GM10847 (cell line): Measurements from ENCODE around the gene ZBTB46.

ENCODE experiments used
- POLR2A ChIP-seq: IDR thresholded peaks from 2 replicates; pipeline ENCODE4 v1.6.1; 2011; ENCODE audit not compliant: insufficient read length; ENCODE audit errors: extremely low read depth

ZBTB46 gene

DNA sequence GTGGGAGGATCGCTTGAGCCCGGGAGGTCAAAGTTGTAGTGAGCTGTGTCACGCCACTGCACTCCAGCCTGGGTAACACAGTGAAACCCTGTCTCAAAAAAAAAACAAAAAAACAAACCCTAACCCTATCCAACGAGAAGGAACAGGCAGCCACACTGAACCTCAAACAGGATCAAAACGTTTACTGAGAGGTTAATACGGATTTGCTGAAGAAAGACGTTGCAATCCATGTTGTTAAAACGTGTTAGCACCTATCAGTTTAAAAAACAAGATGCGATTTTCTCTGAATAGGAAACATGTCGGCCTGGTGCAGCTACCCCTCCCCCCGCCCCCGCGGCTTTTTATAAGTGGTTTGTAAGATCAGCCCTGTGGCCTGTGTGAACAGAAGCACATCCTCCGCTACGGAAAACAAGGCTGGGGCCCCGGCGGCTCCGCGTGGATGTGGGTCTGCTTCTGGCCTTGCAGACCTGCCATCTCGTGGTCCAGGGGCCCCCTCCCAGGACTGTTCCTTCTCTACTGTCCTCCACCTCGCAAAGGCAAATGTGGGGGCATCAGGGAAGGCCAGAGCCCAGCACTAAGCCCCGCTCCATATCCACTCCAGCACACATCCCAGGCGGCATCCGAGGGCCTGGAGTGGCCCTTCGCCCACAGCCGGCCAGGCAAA lies 80.1 kb downstream of the ZBTB46 start:
- TF ChIP-seq POLR2A, result no peak

DNA sequence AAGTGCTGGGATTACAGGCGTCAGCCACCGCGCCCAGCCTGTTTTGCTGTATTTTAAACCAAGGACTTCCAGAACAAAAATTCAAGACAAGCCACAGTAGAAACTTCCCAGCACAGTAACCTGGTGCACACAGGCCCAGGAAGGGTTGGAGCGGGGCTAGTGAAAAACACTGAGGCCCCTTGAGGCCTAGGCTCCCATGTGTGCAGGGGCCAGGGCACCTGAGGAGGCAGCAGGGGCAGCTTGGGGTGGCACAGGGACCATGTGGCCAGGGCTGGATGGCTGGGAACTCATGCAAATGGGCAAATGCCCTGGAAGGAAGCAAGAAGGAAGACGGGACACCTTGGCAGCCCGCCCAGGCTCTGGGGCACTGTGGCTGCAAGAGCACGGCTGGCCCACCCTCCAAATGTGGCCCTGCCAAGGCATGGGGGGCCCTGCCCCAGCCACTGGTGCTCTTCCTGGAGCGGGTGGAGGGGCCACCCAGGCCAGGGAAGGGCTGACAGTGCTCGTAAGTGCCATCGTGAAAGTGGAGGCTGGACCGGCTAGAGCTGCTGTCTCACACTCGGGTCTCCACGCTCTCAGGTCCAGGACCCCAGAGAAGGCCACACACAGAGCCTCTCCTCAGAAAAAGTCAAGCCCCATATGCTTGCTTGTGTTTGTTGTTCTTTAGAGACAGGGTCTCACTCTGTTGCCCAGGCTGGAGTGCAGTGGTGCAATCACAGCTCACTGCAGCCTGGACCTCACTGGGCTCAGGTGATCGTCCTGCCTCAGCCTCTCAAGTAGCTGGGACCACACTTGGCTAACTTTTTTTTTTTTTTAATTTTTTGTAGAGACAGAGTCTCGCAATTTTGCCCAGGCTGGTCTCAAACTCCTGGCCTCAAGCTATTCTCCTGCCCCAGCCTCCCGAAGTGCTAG lies 81.2 kb downstream of the ZBTB46 start:
- TF ChIP-seq POLR2A, result no peak

DNA sequence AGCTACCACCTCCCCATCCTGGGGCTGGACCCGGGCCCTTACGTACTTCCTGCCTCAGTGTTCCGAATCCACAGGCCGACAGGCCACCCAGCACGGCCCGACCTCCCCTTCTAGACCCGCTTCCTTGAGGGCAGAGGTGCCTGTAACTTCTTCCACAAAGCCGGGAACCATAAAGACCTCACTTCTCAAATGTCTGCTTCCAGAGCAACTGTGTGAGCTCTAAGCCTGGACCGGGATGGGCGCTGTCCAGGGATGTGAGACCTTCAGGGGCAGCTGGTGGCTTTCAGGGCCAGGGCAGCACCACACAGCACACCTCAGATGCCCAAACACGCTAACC lies 82.2 kb downstream of the ZBTB46 start:
- TF ChIP-seq POLR2A, result no peak

DNA sequence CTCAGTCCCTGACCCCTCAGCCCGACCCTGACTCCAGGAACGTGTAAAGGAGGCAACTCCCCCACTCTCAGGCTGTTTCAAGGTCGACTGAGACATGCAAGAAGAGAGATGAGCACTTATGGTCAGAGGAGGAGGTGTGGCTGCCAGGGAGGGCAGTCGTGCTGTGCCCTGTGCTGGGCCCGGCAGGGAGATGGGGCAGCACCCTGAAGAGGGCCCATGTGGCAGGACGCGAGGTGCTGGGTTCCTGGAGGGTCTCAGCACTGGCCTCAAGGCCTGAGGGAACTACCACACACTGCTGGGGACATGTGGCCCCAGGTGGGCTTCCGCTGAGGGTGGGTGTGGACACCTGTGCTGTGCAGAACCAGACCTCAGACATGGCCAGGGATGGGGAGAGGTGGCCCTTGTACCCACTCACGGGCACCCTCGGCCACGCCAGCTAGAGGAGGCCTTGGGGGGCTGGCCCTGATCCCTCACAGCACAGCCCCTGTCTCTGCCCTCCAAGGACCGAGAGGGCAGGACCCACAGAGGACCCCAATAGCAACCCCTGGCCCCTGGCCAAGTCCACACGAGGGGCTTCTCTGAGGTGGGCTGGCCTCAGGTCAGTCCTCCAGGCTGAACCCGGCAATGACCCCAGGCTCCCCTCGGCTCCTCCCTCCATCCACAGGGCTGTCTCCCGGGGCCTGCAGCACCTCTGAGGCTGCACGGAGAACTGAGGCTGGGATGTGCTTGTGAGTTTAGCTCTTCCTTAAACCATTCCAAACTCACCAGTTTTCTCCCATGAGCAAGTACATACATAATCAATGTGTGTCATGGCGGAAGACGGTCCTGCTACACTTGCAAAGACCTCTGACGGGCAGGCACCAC lies 82.8 kb downstream of the ZBTB46 start:
- TF ChIP-seq POLR2A, result no peak

DNA sequence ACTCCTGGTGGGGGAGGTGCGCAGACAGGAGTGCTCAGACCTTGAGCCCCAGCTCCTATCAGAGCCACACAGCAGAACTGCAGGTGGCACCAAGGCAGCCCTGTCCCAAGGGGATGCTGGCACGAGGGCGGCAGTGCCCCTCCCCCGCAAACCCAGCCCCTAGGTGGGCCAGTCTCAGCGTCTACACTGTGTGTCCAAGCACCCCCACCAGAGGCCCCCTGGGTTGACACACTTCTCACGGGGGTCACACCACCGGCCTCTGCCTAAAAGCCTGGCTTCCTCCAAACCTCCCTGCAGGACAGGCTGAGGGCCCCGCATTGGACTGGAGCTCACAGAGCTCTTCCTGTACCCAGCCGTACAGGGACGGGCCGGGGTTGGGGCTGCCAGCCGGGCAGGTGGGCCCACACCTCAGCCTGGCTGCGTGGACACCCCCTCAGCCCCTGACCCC lies 83.4 kb downstream of the ZBTB46 start:
- no peak for TF ChIP-seq POLR2A

DNA sequence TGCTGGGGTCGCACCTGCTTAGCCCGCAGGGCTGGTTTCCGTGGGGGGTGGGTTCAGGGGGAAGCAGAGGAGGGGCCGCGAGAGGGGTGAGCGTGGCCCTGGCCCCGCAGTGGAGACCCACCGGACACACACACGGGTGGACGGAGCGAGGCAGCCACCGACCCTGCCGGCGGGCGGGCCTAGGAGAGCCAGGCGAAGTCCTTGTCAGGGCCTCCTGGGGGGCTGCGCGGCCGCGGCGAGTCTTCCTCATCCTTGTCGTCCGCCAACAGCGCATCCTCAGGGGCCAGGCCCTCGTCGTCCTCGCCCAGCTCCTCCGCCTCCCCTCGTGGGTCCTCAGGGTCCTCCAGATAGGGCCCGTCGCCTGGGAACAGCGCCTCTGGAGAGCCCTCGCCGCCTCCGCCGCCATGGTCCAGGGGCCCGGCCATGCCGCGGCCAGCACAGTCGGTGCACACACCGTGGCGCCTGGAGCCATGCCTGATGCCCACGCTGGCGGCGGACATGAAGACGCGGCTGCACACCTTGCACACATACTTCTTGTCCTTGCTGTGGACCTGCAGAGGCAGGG lies 84.2 kb downstream of the ZBTB46 start:
- no peak for TF ChIP-seq POLR2A

DNA sequence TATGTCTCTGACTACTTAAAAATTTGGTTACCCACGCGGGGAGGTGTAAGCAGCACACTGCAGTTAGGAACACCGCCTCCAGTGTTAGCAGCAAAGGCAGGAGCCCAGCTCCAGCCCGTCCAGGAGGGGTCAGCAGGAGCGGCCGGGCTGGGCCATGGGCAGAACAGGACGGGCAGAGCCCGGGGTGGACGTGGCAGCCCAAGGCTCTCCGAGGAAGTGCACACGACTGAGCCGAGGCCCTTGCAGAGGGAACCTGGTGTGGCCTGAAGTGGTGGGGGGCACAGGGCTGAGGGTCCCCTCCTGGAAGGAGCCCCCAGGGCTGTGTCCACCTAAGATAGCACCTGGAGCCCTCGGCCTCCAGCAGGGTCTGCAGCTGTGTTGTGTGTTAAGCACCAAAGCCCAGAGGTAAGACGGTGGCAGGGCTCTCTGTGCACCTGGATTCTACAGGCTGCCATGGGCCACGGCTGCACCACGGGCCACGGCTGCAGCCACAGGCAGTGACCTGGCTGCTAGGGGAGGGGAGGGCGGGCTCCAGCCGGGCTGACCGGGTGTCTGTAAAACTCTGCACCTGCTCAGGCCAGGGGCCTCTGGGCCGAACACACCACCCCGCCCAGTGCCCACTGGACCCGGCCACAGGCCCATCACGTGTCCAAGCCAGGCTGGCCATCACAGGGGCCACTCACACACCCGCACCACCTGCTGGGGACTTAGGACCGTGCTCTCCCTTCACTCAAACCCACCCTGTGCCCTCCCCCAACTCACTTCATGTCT lies 84.9 kb downstream of the ZBTB46 start:
- no peak for TF ChIP-seq POLR2A

DNA sequence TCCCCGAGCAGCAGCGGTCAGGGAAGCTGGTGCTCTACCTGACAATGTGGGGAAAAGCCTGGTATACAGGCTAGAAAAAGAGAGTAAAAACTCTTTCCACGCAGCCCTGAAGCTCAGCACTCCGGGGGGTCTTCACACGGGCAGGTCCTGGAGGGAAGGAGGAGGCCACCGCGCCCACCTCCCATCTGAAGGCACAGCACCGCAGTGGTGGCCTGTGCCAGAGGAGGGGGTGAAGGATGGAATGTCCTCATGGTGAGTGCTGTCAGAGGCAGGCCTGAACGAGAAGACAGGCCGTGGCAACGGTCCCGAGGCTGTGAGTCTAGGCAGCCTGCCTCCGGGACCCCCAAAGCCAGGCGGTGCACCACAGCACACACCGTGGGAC lies 85.6 kb downstream of the ZBTB46 start:
- no peak for TF ChIP-seq POLR2A

DNA sequence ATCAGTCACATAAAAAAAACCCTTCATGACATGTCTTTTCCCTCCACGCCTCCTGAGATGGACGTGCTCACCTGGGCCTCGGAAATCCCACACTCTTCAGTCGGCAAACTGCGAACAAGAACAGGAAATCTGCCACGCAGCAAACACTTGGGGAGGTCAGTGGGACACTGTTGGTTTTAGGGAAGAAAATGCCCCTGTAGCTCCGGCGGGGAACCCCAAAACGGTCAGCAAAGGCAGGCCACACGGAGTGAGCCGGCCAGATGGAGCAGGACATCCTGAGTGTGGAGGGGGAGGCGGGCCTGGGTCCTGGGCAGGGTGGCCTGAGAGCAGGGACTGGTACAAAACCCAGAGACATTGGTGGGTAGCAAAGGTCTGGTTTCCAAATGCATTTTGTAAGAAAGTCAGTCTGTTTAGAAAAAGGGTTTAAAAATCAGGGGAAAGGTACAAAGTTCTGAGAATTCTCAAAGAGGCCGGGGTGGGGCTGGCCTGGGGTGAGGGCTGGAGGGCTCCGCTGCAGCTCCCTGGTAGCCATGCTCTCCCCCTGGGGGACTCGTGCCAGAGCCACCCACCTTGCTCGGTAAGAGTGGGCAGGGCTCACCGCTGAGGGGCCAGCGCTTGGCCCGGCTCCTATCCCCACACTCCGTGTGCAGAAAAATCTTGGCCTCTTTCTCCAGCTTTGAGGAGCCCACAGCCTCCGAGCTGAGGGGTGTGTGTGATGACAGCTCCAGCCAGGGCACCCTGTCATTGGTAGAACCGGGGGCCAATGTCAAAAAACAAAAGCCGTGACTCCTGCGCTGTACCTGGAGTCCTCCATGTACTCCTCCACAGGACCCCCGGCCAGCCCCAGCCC lies 86.3 kb downstream of the ZBTB46 start:
- no peak for TF ChIP-seq POLR2A

DNA sequence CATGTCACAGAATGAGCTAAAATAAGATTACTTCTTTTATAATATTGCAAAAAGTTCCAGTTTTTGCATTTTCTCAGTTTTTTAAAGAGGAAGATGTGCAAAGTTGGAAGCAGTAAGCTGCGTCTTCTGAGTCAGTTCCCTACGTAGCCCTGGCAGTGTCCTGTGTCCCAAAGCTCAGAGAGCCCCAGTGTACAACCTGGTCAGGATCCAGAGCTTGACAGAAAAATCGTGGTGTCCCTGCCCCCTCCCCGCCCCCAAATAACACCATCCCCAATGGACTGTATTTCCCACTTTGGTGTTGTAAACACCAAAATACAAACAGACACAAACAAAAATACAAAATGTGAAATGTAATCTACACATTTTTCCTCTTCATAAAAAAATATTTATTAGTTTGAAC lies 86.9 kb downstream of the ZBTB46 start:
- no peak for TF ChIP-seq POLR2A

DNA sequence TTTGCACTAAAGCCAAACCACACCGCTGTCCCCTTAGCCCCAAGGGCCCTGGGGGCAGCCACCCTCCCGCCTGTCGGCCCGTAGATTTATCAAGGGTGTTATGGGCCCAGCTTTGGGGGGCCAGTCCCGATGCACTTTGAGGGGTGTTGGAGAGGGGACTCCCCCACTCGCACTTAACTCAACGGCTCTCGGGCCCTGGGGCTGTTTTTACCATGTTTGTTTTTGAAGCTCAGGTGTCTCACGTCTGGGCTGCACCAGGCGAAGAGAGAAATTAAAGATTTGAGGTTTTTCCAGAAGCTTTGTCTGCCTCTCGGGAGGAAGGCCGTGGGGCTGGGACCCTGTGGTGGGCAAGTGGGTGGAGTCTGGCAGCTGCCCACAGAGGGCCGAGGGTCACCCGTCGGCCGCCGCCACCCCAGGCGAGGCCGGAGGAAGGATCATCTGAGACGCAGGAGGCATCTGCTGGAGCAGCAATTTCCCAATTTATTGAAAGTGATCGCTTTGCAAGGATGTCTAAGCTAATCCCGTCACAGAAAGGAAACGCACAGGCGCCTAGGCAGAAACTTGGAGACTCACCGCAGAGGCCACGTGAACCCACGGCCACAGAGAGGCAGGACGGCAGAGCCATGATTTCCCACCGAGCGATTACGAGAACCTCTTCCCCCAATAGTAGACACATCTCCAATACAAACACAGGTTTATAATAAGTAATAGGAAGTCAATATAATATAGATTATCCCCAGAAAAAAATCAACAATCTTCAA lies 87.7 kb downstream of the ZBTB46 start:
- TF ChIP-seq POLR2A, result no peak

DNA sequence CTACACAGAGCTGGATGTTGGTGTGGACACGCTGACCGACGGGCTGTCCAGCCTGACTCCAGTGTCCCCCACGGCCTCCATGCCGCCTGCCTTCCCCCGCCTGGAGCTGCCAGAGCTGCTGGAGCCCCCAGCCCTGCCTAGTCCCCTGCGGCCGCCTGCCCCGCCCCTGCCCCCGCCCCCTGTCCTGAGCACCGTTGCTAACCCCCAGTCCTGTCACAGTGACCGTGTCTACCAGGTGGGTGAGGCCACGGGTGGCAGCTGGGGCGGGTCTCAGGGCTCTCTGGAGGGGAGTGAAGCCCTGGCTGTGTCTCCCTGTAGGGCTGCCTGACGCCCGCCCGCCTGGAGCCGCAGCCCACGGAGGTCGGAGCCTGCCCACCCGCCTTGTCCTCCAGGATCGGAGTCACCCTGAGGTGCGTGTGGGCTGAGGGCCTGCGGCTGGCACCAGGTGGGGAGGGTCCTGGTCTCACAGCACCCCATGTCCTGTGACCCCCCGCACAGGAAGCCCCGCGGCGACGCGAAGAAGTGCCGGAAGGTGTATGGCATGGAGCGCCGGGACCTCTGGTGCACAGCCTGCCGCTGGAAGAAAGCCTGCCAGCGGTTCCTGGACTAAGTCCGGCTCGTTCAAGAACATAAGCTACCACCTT lies 88.6 kb downstream of the ZBTB46 start:
- TF ChIP-seq POLR2A, result no peak
